ENCODE data around the gene TRIM7.

TRIM7 gene

GRCh38 chr5:181204826-181205760, at the start of gene TRIM7:
TRIM7 (minus strand) TSS chr5:181205196; CDS start chr5:181205110, 86 bp downstream.
- FAIRE-seq: no peak

GRCh38 chr5:181248277-181248676, 43.3 kb upstream of the TRIM7 start:
- FAIRE-seq: no peak

GRCh38 chr5:181246276-181247049, 41.5 kb upstream of the TRIM7 start:
- FAIRE-seq: no peak

- FAIRE-seq: no peak
Measured at GRCh38 chr5:181245427-181246275, 40.7 kb upstream of the TRIM7 start.

- FAIRE-seq: no peak
Measured at GRCh38 chr5:181243564-181244343, 38.8 kb upstream of the TRIM7 start, which contains the start of gene RACK1. RACK1 (minus strand) TSS chr5:181243906; CDS start chr5:181243800, 106 bp downstream.

- no peak for FAIRE-seq
Measured at GRCh38 chr5:181243018-181243563, 38.1 kb upstream of the TRIM7 start.

GRCh38 chr5:181242031-181242451, 37.0 kb upstream of the TRIM7 start:
- FAIRE-seq: no peak

GRCh38 chr5:181241393-181241975, 36.5 kb upstream of the TRIM7 start:
- no peak for FAIRE-seq

- FAIRE-seq: no peak
Measured at GRCh38 chr5:181239062-181239663, 34.2 kb upstream of the TRIM7 start.

- FAIRE-seq: no peak
Measured at GRCh38 chr5:181237729-181238385, 32.9 kb upstream of the TRIM7 start.

- FAIRE-seq: no peak
Measured at GRCh38 chr5:181236954-181237641, 32.1 kb upstream of the TRIM7 start.

- no peak for FAIRE-seq
Measured at GRCh38 chr5:181236471-181236870, 31.5 kb upstream of the TRIM7 start.

- FAIRE-seq: no peak
Measured at GRCh38 chr5:181235689-181236366, 30.8 kb upstream of the TRIM7 start.

GRCh38 chr5:181235323-181235688, 30.3 kb upstream of the TRIM7 start:
- no peak for FAIRE-seq

GRCh38 chr5:181234455-181235306, 29.7 kb upstream of the TRIM7 start:
- FAIRE-seq: no peak

GRCh38 chr5:181233801-181234454, 28.9 kb upstream of the TRIM7 start:
- no peak for FAIRE-seq

- FAIRE-seq: no peak
Measured at GRCh38 chr5:181233088-181233800, 28.2 kb upstream of the TRIM7 start.

Measured in islet of Langerhans (tissue), 1 donor.